ENCODE data around the gene RPIA. TPM values are rescaled to one million over a fixed set of nuclear protein-coding genes. Genes with fewer than 3 reads are reported as not detected.

The RPIA gene
- total RNA-seq, 4 donors from 2014 or later: 6.3 to 12.2 (median 8.0) TPM

DNA sequence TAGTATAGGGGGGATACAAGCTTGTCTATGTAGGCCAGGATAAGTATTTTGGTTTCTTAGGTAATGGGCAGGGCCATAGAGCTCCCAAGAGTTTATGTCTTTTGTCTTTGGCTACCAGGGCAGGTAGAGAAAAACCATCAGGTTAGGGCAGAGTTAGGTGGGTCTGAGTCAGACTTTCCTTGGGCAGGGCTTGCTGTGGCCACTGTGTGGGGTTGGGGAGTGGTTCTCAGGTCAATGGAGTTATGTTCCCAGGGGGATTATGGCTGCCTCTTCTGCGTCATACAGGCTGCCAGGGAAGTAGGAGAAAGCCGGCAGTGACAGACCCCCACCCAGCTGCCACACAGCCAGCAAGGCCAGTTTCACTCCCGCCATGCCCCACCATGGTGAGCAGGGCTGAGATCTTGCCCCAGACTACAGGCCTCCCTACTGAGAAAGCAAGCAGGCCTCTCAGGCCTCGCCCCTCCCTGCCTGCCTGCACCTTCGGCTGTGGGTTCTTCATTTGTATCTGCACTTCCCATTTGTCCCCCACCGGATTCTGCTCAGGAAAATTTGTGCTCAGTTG, 55.5 kb downstream of the RPIA start:
- 91 to 95% methylated on average over 6 of the region's 6 CpGs for WGBS, 2 donors
- no peak overlapping the region for H3K27ac ChIP-seq
- H3K9me3 ChIP-seq: peaks cover 0 to 21% (median 3%) of the 10 kb centered on the region in 4 donors
- no peak overlapping the region for H3K4me3 ChIP-seq
- no peak for TF ChIP-seq POLR2A (IDR thresholded peaks at IDR 0.05)
- no peak for TF ChIP-seq EP300 (IDR thresholded peaks at IDR 0.05)
- TF ChIP-seq, protein P1, sequence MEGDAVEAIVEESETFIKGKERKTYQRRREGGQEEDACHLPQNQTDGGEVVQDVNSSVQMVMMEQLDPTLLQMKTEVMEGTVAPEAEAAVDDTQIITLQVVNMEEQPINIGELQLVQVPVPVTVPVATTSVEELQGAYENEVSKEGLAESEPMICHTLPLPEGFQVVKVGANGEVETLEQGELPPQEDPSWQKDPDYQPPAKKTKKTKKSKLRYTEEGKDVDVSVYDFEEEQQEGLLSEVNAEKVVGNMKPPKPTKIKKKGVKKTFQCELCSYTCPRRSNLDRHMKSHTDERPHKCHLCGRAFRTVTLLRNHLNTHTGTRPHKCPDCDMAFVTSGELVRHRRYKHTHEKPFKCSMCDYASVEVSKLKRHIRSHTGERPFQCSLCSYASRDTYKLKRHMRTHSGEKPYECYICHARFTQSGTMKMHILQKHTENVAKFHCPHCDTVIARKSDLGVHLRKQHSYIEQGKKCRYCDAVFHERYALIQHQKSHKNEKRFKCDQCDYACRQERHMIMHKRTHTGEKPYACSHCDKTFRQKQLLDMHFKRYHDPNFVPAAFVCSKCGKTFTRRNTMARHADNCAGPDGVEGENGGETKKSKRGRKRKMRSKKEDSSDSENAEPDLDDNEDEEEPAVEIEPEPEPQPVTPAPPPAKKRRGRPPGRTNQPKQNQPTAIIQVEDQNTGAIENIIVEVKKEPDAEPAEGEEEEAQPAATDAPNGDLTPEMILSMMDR (IDR thresholded peaks at IDR 0.05): no peak
- H3K4me1 ChIP-seq: no peaks in the 10 kb centered on the region
- peaks cover 0 to 100% (median 0%) of the 10 kb centered on the region in 3 donors for H3K36me3 ChIP-seq
- no peaks in the 10 kb centered on the region for H3K27me3 ChIP-seq
- DNase-seq (ENCODE audit: low spot score in 2 of 2): no peak

DNA sequence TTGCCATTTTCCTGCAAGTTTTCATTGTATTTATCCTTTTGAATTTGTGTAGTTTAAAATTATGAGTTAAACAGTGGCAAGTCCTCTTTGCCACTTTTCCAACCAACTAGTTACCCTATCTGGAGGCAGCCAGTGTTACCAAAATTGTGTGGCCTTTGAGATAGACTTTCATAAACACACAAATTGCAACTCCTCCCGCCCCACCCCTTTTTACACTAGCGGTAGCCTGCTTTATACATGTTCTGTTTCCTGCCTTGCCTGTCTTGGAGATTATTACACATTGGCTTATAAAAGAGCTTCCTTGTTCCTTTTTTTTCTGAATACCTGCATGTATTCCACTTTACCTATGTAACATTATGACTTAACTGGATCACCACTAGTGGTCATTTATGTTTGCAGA, 56.5 kb downstream of the RPIA start:
- Histone ChIP-seq H3K4me3 (no peak overlapping the region), H3K9me3 (peaks cover 0 to 21% (median 3%) of the 10 kb centered on the region in 4 donors), H3K27ac (no peak overlapping the region), H3K27me3 (no peaks in the 10 kb centered on the region), H3K4me1 (no peaks in the 10 kb centered on the region), H3K36me3 (peaks cover 0 to 100% (median 0%) of the 10 kb centered on the region in 3 donors)
- no peak for DNase-seq (ENCODE audit: low spot score in 2 of 2)
- WGBS, 2 donors: 92 to 97% methylated on average over 2 of the region's 2 CpGs
- TF ChIP-seq POLR2A (IDR thresholded peaks at IDR 0.05): no peak
- no peak for TF ChIP-seq EP300 (IDR thresholded peaks at IDR 0.05)
- TF ChIP-seq, protein P1 (IDR thresholded peaks at IDR 0.05): no peak

GRCh38 chr2:88751768-88752167, 60.3 kb downstream of the RPIA start:
- 92 to 94% methylated on average over 3 of the region's 3 CpGs for WGBS, 2 donors
- H3K27me3 ChIP-seq: no peaks in the 10 kb centered on the region
- TF ChIP-seq EP300 (IDR thresholded peaks at IDR 0.05) (no peak), POLR2A (IDR thresholded peaks at IDR 0.05) (no peak)
- TF ChIP-seq, protein P1 (IDR thresholded peaks at IDR 0.05): no peak
- no peak overlapping the region for H3K27ac ChIP-seq
- H3K4me3 ChIP-seq: no peak overlapping the region
- peaks cover 0 to 100% (median 0%) of the 10 kb centered on the region in 3 donors for H3K36me3 ChIP-seq
- H3K4me1 ChIP-seq: no peaks in the 10 kb centered on the region
- no peak for DNase-seq (ENCODE audit: low spot score in 2 of 2)
- H3K9me3 ChIP-seq: peaks cover 0 to 2% (median 0%) of the 10 kb centered on the region in 4 donors

DNA sequence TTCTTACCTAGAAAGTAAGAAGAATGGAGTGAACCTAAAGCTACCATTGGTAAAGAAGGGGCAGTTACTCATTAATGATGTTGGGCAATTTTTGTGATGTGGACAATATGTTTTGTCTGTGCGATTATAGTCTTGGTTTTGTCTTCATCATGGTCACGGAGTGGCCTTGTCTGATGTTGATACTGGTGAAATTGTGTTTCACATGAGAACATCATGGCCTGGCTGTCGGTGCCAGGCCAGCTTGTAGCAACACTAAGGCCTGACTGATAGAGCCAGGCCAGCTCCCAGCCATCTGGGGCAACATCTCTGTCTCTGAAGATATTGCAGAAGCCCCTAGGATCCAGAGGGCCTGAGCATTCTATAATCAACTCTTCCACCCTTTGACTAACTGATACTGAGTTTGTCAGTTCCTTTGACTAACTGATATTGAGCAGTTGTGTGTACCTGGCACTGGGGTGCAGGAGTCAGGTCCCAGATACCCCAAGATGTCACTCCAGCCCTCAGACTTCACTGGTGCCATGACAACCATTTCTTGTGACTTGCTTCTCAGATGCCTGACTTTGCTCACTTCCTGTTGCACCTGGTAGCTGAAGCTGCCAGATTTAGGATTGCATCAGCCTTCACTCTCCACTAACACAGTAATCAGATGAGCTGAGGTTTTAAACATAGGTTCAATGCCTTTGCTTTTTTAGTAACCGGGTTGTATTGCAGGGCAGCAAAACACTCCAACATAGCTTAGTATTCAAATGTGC, 62.5 kb downstream of the RPIA start:
- Histone ChIP-seq H3K4me1 (no peaks in the 10 kb centered on the region), H3K4me3 (no peak overlapping the region), H3K27ac (no peak overlapping the region), H3K36me3 (peaks cover 0 to 98% (median 0%) of the 10 kb centered on the region in 3 donors), H3K27me3 (no peaks in the 10 kb centered on the region), H3K9me3 (peaks cover 0 to 24% (median 0%) of the 10 kb centered on the region in 4 donors)
- TF ChIP-seq, protein P1 (IDR thresholded peaks at IDR 0.05): no peak
- TF ChIP-seq POLR2A (IDR thresholded peaks at IDR 0.05) (no peak), EP300 (IDR thresholded peaks at IDR 0.05) (no peak)
- no peak for DNase-seq (ENCODE audit: low spot score in 2 of 2)
- WGBS, 2 donors: 87 to 91% methylated on average over 4 of the region's 4 CpGs
